A673 (cell line): ENCODE results near the gene ENTPD7. TPM values are rescaled to one million over a fixed set of nuclear protein-coding genes. Genes with fewer than 3 reads are reported as not detected.
A peak's percentile ranks its signal among the peaks of the same experiment; 100 is the strongest.

Source experiments
- BruUV-seq: library from RNA; stranded (reverse); fragments of 400-500 nt; replicated peaks from 2 replicates; lab custom pipeline; 2021; lab: Mats Ljungman, UMichigan
- CTCF ChIA-PET: fragments of 300-600 bp; sonication (Branson Sonifier 250); formaldehyde crosslinking; loops from one replicate; lab custom pipeline; 2022; ENCODE audit warnings: antibody characterized with exemption; lab: Charles Lee
- POLR2A ChIA-PET: fragments of 300-600 bp; sonication (Branson Sonifier 250); formaldehyde crosslinking; loops from one replicate; lab custom pipeline; 2022; ENCODE audit warnings: antibody characterized with exemption; ENCODE audit not compliant: low non-redundant PET; lab: Charles Lee
- DNase-seq: peaks from one replicate; pipeline ENCODE4 v3.0.0-alpha.2; 2015; ENCODE audit warnings: low spot score
- H3K27ac ChIP-seq: fragments of 200-600 bp; sonication (generic); 2 replicates; pipeline ENCODE4 v1.5.1; 2016; ENCODE audit warnings: mixed run types, low read depth, mild to moderate bottlenecking, mixed read lengths, antibody characterized with exemption, low read length; ENCODE audit not compliant: poor library complexity, severe bottlenecking
- H3K27me3 ChIP-seq: fragments of 200-600 bp; sonication (generic); replicated peaks from 2 replicates; pipeline ENCODE4 v1.6.1; 2017; ENCODE audit warnings: mixed run types, low read depth, mild to moderate bottlenecking, mixed read lengths, antibody characterized with exemption, low read length; ENCODE audit not compliant: insufficient read depth, poor library complexity
- H3K36me3 ChIP-seq: fragments of 200-600 bp; sonication (generic); 2 replicates; pipeline ENCODE4 v1.6.1; 2016; ENCODE audit warnings: mixed run types, mild to moderate bottlenecking, mixed read lengths, antibody characterized with exemption, low read length; ENCODE audit not compliant: insufficient read depth, poor library complexity, severe bottlenecking
- H3K4me1 ChIP-seq: fragments of 200-600 bp; sonication (generic); 2 replicates; pipeline ENCODE4 v1.6.1; 2017; ENCODE audit warnings: mixed run types, mild to moderate bottlenecking, mixed read lengths, antibody characterized with exemption, low read length; ENCODE audit not compliant: insufficient read depth, poor library complexity, severe bottlenecking
- H3K4me3 ChIP-seq: fragments of 200-600 bp; sonication (generic); 2 replicates; pipeline ENCODE4 v1.5.1; 2016; ENCODE audit warnings: low read depth, mixed run types, mild to moderate bottlenecking, mixed read lengths, low read length; ENCODE audit not compliant: poor library complexity, severe bottlenecking
- H3K9me3 ChIP-seq: fragments of 200-600 bp; sonication (generic); 2 replicates; pipeline ENCODE4 v1.6.1; 2016; ENCODE audit warnings: mixed run types, low read depth, mild to moderate bottlenecking, mixed read lengths, antibody characterized with exemption, low read length; ENCODE audit not compliant: poor library complexity, severe bottlenecking
- CTCF ChIP-seq: fragments of 300-800, 200-600 bp; sonication (generic); conservative IDR thresholded peaks from 2 replicates; pipeline ENCODE4 v1.5.1; 2017; ENCODE audit warnings: low read depth, mild to moderate bottlenecking, antibody characterized with exemption, low read length, moderate library complexity, mixed read lengths
- EZH2 ChIP-seq: fragments of 200-600 bp; sonication (generic); IDR thresholded peaks from 2 replicates; pipeline ENCODE4 v1.6.1; 2017; ENCODE audit warnings: borderline replicate concordance, low read depth, mild to moderate bottlenecking, mixed read lengths, antibody characterized with exemption, low read length; ENCODE audit not compliant: poor library complexity, severe bottlenecking
- intact Hi-C: fragments of 100-400 bp; cut with micrococcal nuclease; formaldehyde crosslinking; loops from one replicate; pipeline ENCODE4 v1.10.0; 2022; ENCODE audit not compliant: unreplicated experiment
- total RNA-seq: library from RNA; stranded (reverse); gene quantifications from 2 replicates; pipeline ENCODE4 v1.2.3, GENCODE V29; 2021

ENTPD7 gene
- total RNA-seq, 1 experiment from 2014 or later = 11.1 TPM

DNA sequence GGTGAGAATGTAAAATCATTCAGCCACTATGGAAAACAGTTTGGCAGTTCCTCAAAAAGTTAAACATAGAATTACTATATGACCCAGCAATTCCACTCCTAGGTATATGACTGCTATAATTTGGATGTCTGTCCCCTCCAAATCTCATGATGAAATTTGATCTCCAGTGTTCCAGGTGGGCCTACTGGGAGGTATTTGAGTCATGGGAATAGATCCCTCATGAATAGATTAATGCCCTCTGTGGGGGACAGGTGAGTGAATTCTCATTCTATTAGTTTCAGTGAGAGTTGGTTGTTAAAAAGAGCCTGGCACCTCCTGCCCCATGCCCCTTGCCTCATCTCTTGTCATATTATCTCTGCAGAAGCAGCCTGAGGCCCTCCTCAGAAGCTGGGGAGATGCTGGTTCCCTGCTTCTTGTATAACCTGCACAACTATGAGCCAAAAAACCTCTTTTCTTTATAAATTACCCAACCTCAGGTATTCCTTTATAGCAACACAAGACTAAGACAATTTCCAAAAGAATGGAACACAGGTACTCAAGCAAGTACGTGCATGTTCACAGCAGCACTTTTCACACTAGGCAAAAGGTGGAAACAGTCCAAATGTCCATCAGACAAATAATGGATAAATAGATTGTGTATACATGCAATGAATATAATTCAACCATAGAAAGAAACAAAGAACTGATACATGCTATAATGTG is 30.2 kb upstream of the ENTPD7 start:
- POLR2A ChIA-PET = no interaction called here
- no peaks in the 10 kb centered on the region for H3K36me3 ChIP-seq
- TF ChIP-seq CTCF (no peak), EZH2 (no peak)
- BruUV-seq = no TSS peak
- DNase-seq = no peak
- no peaks in the 10 kb centered on the region for H3K9me3 ChIP-seq
- peaks cover 3% of the 10 kb centered on the region for H3K4me1 ChIP-seq
- H3K27me3 ChIP-seq = no peaks in the 10 kb centered on the region
- CTCF ChIA-PET = no interaction called here
- H3K4me3 ChIP-seq = no peak overlapping the region
- intact Hi-C loops = no loop called here
- H3K27ac ChIP-seq = no peak overlapping the region

- no peak overlapping the region for H3K27ac ChIP-seq
- no peak for DNase-seq
- intact Hi-C loops = no loop called here
- CTCF ChIA-PET = no interaction called here
- POLR2A ChIA-PET = no interaction called here
- no peaks in the 10 kb centered on the region for H3K36me3 ChIP-seq
- H3K27me3 ChIP-seq = no peaks in the 10 kb centered on the region
- H3K9me3 ChIP-seq = no peaks in the 10 kb centered on the region
- H3K4me1 ChIP-seq = peaks cover 3% of the 10 kb centered on the region
- BruUV-seq = no TSS peak
- TF ChIP-seq EZH2 = no peak
- no peak for TF ChIP-seq CTCF
- H3K4me3 ChIP-seq = no peak overlapping the region
These were observed 29.7 kb upstream of the ENTPD7 start for GRCh38 chr10:99629625-99629978.

DNA sequence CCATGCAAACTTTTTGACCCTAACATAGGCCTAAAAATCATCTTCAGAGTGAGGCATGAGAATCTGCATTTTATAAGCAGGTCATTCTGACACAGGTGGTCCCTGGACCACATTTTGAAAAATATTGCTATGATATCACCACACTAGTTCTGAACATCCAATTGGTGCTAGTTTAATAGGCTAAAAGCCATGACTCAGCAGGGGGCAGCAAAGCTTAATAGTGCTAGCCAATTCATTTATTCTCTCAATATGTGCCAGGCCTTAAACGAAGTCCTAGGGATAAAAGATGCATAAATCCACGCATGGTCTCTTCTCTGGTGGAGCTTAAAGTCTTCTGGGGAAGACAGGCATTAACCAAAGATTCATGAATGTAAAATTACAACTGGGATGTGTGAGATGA is 28.9 kb upstream of the ENTPD7 start:
- no peak for TF ChIP-seq EZH2
- 0 out of 2 replicates have a peak, but pooled peaks have one; percentile 17 for TF ChIP-seq CTCF
- Histone ChIP-seq H3K4me1 (peaks cover 3% of the 10 kb centered on the region), H3K27ac (no peak overlapping the region), H3K4me3 (no peak overlapping the region), H3K9me3 (no peaks in the 10 kb centered on the region), H3K36me3 (no peaks in the 10 kb centered on the region), H3K27me3 (no peaks in the 10 kb centered on the region)
- DNase-seq = peak; percentile 27
- CTCF ChIA-PET = no interaction called here
- BruUV-seq = no TSS peak
- intact Hi-C loops = no loop called here
- POLR2A ChIA-PET = no interaction called here
